Activated CD4-positive, alpha-beta memory T cell treated with anti-CD3 and anti-CD28 coated beads for 36 hours (primary cell): ENCODE results near the gene TTC14. TPM values are rescaled to one million over a fixed set of nuclear protein-coding genes. Genes with fewer than 3 reads are reported as not detected.

ENCODE experiments used
- CTCF ChIA-PET: fragments of 350-600 bp; sonication (Branson Sonifier 250); formaldehyde crosslinking; loops from one replicate; lab custom pipeline; 2021; ENCODE audit warnings: antibody characterized with exemption, inconsistent platforms; lab: Charles Lee
- POLR2A ChIA-PET: fragments of 350-600 bp; sonication (Branson Sonifier 250); formaldehyde crosslinking; loops from one replicate; lab custom pipeline; 2021; ENCODE audit warnings: antibody characterized with exemption; lab: Charles Lee
- DNase-seq: peaks from one replicate; pipeline ENCODE4 v3.0.0-alpha.2; 2020
- H3K27ac Mint-ChIP-seq: one replicate; pipeline ENCODE4 v1.8.0; 2021; ENCODE audit warnings: mixed read lengths
- H3K27me3 Mint-ChIP-seq: one replicate; pipeline ENCODE4 v1.8.0; 2021; ENCODE audit warnings: mixed read lengths
- H3K36me3 Mint-ChIP-seq: one replicate; pipeline ENCODE4 v1.8.0; 2021; ENCODE audit warnings: mixed read lengths
- H3K4me1 Mint-ChIP-seq: one replicate; pipeline ENCODE4 v1.8.0; 2021; ENCODE audit warnings: low read depth, mixed read lengths
- H3K4me3 Mint-ChIP-seq: one replicate; pipeline ENCODE4 v1.8.0; 2021; ENCODE audit warnings: mild to moderate bottlenecking, mixed read lengths
- H3K9me3 Mint-ChIP-seq: one replicate; pipeline ENCODE4 v1.8.0; 2021; ENCODE audit warnings: mixed read lengths
- intact Hi-C: fragments of 100-400 bp; cut with micrococcal nuclease; formaldehyde crosslinking; loops from one replicate; pipeline ENCODE4 v1.15.1; 2023
- total RNA-seq, 2 experiments: library from RNA; stranded (reverse); gene quantifications; one replicate each; pipeline ENCODE4 v1.2.3, GENCODE V29; 2021

TTC14 gene
- total RNA-seq, 2 experiments from 2014 or later: 43.9 to 44.4 TPM

DNA sequence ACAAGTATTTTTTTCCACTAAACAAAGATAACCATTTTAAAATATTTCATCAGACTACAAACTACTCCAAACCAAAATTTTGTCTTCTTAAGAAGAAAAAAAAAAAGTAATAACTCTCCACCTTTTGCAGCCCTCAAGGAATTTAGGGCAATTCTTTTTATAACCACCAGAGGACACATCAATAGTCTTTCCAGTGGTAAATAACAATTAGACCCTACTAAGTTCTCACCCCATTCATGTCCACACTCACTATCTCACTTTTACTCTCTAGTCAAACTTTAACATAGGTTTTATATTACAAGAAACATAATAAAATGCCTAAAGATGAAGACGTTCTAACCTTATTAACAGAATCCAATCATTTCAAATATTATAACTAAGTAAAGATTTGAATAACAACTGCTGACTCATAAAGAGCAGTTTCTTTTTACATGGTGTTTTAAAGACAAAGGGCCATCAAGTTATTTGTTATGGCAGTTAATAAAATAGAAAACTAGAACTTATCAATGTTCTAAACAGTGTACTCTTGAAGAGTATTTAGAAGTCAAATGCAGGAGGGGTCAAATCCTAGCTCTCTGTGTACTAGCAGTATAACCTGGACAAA lies 44.3 kb downstream of the TTC14 start:
- intact Hi-C loops: no loop called here
- H3K4me1 Mint-ChIP-seq: no peaks in the 10 kb centered on the region
- no peaks in the 10 kb centered on the region for H3K9me3 Mint-ChIP-seq
- DNase-seq: no peak
- ChIA-PET CTCF (interaction anchor here (1.2 kb wide), 1 partner anchor 225 kb away, joined by 3 read pairs; no protein-coding TSS in a partner anchor), POLR2A (no interaction called here)
- no peak overlapping the region for H3K27ac Mint-ChIP-seq
- no peak overlapping the region for H3K4me3 Mint-ChIP-seq
- peaks cover 32% of the 10 kb centered on the region for H3K27me3 Mint-ChIP-seq
- no peaks in the 10 kb centered on the region for H3K36me3 Mint-ChIP-seq

DNA sequence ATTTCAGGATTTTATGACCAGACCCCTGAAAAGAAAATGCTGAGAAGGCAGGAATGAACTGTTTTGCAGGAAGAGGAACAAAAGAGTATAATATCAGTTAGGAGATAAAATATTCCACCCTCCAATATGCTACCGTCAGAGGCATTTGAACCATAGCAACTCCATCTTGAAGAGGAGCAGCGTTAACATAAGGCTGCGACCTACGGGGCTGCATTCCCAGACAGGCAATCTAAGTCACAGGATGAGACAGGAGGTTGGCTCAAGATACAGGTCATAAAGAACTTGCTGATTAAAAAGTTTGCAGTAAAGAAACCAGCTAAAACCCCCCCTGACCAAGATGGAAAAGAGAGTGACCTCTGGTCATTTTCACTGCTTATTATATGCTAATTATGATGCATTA lies 54.4 kb downstream of the TTC14 start:
- no peak overlapping the region for H3K27ac Mint-ChIP-seq
- intact Hi-C loops: no loop called here
- H3K27me3 Mint-ChIP-seq: peaks cover 14% of the 10 kb centered on the region
- POLR2A ChIA-PET: no interaction called here
- no peaks in the 10 kb centered on the region for H3K4me1 Mint-ChIP-seq
- no peak overlapping the region for H3K4me3 Mint-ChIP-seq
- DNase-seq: no peak
- H3K9me3 Mint-ChIP-seq: no peaks in the 10 kb centered on the region
- CTCF ChIA-PET: no interaction called here
- no peaks in the 10 kb centered on the region for H3K36me3 Mint-ChIP-seq

DNA sequence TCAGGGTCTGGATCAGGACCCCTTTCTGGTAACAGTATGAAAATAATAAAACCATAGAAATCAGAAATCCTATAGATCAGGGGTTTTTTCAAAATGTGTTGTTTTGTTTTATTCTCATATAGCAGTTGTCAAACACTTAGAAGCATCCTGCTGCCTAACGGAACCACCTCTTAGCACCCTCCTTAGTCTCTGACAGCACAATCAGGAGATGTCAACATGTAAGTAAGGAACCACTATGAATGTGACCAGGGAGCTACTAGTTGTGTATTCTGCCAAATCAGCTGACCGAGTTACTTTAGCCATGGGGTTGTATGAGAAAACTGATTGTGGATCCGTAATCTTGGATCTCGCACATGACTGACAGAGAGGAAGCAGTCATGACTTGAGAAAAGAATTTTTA lies 55.1 kb downstream of the TTC14 start:
- no peak overlapping the region for H3K4me3 Mint-ChIP-seq
- intact Hi-C loops: no loop called here
- POLR2A ChIA-PET: no interaction called here
- H3K27me3 Mint-ChIP-seq: peaks cover 14% of the 10 kb centered on the region
- H3K4me1 Mint-ChIP-seq: no peaks in the 10 kb centered on the region
- H3K27ac Mint-ChIP-seq: no peak overlapping the region
- H3K36me3 Mint-ChIP-seq: no peaks in the 10 kb centered on the region
- H3K9me3 Mint-ChIP-seq: no peaks in the 10 kb centered on the region
- DNase-seq: no peak
- CTCF ChIA-PET: interaction anchor here (0.5 kb wide), 1 partner anchor 43 kb away, joined by 3 read pairs; no protein-coding TSS in a partner anchor

Other genes starting within 250 kb of the TTC14 start
- not detected for gene CCDC39, start 77.3 kb downstream of the TTC14 start, total RNA-seq